ENCODE results near the gene TMEM212.
"Not testable (repeated sequence)": the region's sequence is repeated elsewhere in the genome, so short reads cannot be mapped to it uniquely, and the experiment has no call there.

The TMEM212 gene

GRCh38 chr3:171858770-171859169 is 15.6 kb downstream of the TMEM212 start:
- not testable (repeated sequence) for DNase-seq (ENCODE audit: low read depth in 2 of 2)

GRCh38 chr3:171860830-171861535 is 17.8 kb downstream of the TMEM212 start:
- DNase-seq (ENCODE audit: low read depth in 2 of 2): no peak

GRCh38 chr3:171862392-171862791 is 19.2 kb downstream of the TMEM212 start:
- DNase-seq (ENCODE audit: low read depth in 2 of 2): no peak

GRCh38 chr3:171862993-171863521 is 19.9 kb downstream of the TMEM212 start:
- no peak for DNase-seq (ENCODE audit: low read depth in 2 of 2)

- no peak for DNase-seq (ENCODE audit: low read depth in 2 of 2)
Observed at GRCh38 chr3:171863920-171864319, 20.8 kb downstream of the TMEM212 start.

GRCh38 chr3:171865191-171865865 is 22.2 kb downstream of the TMEM212 start:
- DNase-seq (ENCODE audit: low read depth in 2 of 2): no peak

- no peak for DNase-seq (ENCODE audit: low read depth in 2 of 2)
Observed at GRCh38 chr3:171867981-171868380, 24.8 kb downstream of the TMEM212 start.

- DNase-seq (ENCODE audit: low read depth in 2 of 2): no peak
Observed at GRCh38 chr3:171871392-171872274, 28.5 kb downstream of the TMEM212 start.

- no peak for DNase-seq (ENCODE audit: low read depth in 2 of 2)
Observed at GRCh38 chr3:171873580-171873979, 30.4 kb downstream of the TMEM212 start.

GRCh38 chr3:171874251-171874681 is 31.1 kb downstream of the TMEM212 start:
- no peak for DNase-seq (ENCODE audit: low read depth in 2 of 2)

GRCh38 chr3:171874879-171875278 is 31.7 kb downstream of the TMEM212 start:
- no peak for DNase-seq (ENCODE audit: low read depth in 2 of 2)

- DNase-seq (ENCODE audit: low read depth in 2 of 2): no peak
Observed at GRCh38 chr3:171875923-171876412, 32.8 kb downstream of the TMEM212 start.

GRCh38 chr3:171876680-171877147 is 33.6 kb downstream of the TMEM212 start:
- no peak for DNase-seq (ENCODE audit: low read depth in 2 of 2)

GRCh38 chr3:171878461-171879225 is 35.5 kb downstream of the TMEM212 start:
- no peak for DNase-seq (ENCODE audit: low read depth in 2 of 2)

- no peak for DNase-seq (ENCODE audit: low read depth in 2 of 2)
Observed at GRCh38 chr3:171879472-171879871, 36.3 kb downstream of the TMEM212 start.

GRCh38 chr3:171880101-171880870 is 37.1 kb downstream of the TMEM212 start:
- no peak for DNase-seq (ENCODE audit: low read depth in 2 of 2)

GRCh38 chr3:171881251-171881650 is 38.1 kb downstream of the TMEM212 start:
- DNase-seq (ENCODE audit: low read depth in 2 of 2): no peak

- no peak for DNase-seq (ENCODE audit: low read depth in 2 of 2)
Observed at GRCh38 chr3:171883257-171883892, 40.2 kb downstream of the TMEM212 start.

- DNase-seq (ENCODE audit: low read depth in 2 of 2): no peak
Observed at GRCh38 chr3:171883893-171884279, 40.7 kb downstream of the TMEM212 start.

GRCh38 chr3:171888466-171888865 is 45.3 kb downstream of the TMEM212 start:
- DNase-seq (ENCODE audit: low read depth in 2 of 2): no peak
